NCI-H748 treated with DMSO at 0.1 percent for 48 hours (cell line): ENCODE data around the gene ARL13A.
"Not testable (repeated sequence)": the region's sequence is repeated elsewhere in the genome, so short reads cannot be mapped to it uniquely, and the experiment has no call there.

Source experiments
- DNase-seq: peaks from one replicate; lab custom pipeline; 2025; lab: John Stamatoyannopoulos, UW

ARL13A gene

GRCh38 chrX:100969408-100969807, at the start of gene ARL13A:
ARL13A (plus strand) TSS chrX:100969708; CDS start chrX:100973690, 3,982 bp downstream.
- DNase-seq, result no peak

- DNase-seq, result no peak
Measured at GRCh38 chrX:100924375-100924774, 45.1 kb upstream of the ARL13A start.

GRCh38 chrX:100926453-100926852, 43.1 kb upstream of the ARL13A start:
- DNase-seq, result no peak

DNA sequence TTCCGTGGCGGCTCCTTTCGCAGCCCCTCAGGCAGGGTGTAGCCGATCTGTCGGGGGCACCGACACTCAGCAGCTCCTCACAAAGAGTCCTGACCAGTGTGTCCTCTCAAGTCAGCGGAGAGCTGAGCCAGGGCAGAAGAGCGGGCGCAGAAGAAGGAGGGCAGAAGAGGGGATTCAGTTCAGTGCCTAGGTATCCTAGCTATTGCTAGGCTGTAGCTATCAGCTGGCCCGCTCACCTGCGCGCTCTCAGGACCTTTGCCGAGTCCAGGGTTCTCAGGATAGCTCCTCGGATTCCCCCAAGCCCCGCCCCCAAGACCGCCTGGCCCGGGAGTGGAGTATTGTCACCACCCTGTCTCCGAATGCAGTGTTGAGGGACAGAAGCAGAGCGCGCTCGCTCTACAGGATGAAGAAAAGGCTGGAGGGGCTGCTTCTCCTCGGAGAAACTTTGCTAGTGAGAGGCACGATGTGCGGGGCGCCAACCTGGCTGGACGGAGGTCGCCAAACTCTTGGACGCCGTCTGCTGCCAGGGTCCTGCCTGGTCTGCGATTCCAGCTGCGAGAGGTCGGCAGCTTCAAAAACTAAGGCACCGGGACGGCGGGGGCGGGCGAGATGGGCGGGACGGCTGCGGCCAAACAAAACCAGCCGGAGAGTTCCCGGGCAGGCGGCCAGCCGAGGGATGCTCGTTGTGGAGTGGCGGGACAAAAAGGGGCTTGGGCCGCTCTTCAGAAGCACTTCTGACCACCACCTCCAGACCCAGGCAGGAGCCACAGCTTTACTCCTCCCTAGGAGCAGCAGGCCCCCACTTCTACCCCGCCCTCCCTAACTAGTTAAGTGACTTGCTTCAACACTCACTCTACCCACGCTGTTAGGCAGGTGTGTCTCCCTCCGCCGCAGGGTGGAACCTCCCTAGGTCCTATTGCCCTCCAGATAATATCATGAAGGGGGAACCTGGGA, 40.6 kb upstream of the ARL13A start, which contains the start of gene XKRX:
Gene XKRX, minus strand, starts transcription at position 258 of the 954 bp plus-strand sequence. CDS start 613 bp downstream, outside the sequence.
- peak; percentile 11 for DNase-seq

DNA sequence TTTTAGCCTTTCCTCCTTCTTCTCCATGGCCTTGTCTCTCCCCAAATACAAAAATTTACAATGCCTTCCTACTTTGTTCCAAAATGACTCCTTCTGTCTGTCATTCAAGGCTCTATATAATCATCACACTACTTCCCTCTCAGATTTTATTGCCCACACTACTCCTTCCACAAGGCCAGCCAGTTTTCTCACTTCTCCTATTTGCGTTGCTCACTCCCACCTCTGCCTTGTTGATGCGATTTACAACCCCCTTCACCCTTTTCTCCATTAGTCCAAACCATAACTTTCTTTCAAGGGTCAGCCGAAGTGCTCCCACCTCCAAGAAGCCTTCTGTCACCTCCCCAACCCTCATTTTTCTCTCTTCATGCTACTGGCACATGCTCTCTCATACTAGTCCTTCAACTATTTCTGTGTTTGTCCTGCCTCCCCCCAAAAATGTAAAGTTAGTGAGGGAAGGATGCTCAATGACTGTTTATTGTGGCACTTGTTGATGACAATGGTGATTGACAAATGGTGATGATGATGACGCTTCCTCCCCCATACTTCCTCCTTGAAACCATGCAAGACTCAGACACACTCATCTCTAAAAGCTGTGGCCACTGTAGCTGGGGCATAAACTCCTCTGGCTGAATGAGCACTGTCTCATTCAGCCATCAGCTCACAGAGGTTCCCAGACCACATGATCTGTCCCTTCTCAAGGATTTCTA, 38.1 kb upstream of the ARL13A start:
- DNase-seq, result no peak

DNA sequence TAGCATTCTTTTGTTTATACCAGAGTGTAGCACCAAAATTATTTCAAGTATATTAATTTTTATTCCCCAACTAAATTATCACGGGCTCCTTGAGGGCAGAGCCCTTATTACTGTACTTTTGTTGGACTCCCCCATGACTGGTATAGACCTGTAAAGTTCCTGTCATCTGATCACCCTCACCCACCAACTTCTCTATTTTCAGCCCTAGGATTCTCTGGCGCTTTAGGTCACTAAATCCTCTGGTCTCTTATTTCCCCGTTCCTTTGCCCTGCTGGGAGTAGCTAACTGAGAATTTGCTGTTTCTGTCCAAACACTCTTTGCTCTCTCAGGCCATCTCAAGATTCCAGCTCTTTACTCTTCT, 37.6 kb upstream of the ARL13A start:
- no peak for DNase-seq

DNA sequence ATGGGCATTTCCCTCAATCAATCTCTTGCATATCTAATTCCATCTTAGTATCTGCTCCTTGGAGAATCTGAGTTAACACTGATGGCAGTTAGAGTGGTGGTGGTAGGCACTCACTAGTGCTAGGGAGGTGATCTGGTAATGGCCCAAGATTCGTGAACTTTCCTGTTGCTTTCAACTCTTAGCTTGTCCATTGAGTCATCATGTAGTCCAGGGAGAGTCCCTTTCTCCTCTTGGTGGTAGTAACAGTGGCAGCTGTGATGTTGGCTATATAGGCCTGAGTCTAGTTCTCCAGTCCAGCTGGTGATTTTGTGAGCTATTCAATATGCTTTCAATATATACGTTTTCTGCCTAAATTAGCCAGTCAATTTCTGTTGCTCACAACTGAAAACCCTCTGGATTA, 33.7 kb upstream of the ARL13A start:
- no peak for DNase-seq

GRCh38 chrX:100939333-100939732, 30.2 kb upstream of the ARL13A start:
- DNase-seq, result no peak

DNA sequence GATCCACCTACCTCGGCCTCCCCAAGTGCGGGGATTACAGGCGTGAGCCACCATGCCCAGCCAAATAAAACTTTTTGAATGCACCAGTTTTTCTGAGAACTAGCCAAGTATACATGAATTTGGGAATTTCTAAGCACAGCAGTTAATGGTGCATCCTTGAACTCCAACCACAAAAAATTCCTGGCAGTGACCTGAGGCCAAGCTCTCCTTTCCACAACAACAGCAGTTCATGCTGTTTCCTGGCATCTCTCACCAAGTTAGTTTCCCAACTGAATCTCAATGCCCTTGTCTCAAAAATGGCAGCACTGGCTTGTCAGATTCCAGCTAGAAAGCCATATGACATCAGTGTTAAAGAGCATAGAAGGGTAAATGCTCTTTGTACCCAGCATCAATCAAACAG, 24.9 kb upstream of the ARL13A start:
- no peak for DNase-seq

DNA sequence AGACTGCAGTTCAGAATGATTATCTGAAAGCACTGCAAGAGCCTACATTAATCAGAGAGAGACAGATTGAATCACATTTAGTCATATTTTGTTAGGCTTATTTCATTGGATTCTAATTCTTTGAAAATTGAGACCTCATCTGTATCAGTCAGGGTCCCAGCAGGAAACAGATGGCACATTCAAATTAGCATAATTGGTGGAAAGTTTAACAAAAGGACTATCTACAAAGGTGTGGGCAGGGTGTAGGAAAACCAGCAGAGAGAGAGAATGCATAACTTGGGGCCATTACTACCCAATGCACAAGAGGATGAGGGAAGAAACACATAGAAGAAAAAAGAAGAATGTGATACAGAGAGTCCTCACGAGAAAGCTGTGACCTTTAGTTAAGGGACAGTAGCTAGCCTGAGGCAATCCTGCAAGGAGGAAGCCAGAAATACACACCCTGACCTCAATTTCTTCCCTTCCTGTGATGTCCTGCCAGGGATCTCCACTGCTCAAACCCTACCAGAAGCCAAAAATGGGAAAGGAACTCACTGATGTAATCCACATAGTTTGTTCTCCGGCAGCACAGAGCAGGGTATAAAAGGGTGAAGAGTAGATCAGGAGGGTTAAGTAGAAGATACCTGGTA, 23.1 kb upstream of the ARL13A start:
- DNase-seq, result no peak

DNA sequence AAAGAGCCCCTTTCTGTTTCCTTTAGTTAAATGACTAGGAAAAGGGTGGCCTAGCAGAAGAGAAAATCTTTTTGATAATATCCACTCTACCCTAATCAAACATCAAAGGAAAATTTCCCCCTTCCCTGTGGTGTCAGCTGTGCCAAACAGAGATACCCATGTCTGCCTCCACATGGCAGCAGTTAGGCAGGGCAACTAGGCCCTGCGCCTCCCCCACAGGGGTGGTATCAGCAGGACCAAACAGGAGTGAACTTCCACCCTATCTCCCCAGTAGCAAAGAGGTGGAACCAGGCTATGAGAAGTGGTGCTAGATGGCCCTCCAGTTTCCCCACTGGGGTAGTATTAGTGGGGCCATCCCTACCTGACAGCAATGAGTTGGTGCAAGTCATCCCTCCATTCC, 21.0 kb upstream of the ARL13A start:
- no peak for DNase-seq

GRCh38 chrX:100962811-100963210, 6.7 kb upstream of the ARL13A start:
- DNase-seq, result no peak

DNA sequence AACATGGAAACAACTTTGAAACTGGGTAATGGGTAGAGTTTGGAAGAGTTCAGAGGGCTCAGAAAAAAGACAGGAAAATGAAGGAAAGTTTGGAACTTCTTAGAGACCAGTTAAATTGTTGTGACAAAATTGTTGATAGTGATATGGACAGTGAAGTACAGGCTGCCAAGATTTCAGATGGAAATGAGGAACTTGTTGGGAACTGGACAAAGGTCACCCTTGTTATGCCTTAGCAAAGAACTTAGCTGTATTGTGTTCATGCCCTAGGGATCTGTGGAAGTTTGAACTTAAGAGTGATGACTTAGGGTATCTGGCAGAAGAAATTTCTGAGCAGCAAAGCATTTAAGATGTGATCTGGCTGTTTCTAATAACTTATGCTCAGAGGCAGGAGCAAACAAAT, 5.1 kb upstream of the ARL13A start:
- DNase-seq, result no peak

GRCh38 chrX:100969936-100970335, 428 bp downstream of the ARL13A start:
- no peak for DNase-seq

DNA sequence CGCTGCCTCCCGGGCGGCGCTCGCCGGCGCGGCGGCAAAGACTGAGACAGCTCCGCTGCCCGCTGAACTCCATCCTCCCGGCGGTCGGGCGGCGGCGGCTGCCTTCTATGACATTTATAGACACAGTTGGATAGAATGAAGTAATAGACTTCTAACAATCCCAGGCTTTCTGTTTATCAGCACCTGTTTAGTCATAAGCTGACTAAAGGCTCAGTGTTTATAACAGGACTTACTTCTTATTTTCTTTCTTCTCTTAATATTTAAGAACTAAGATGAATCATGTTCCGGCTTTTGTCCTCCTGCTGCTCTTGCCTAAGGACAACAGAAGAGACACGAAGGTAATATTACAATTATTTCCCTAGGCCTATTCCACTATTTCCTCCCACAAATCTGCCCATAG, 3.9 kb downstream of the ARL13A start:
- no peak for DNase-seq

DNA sequence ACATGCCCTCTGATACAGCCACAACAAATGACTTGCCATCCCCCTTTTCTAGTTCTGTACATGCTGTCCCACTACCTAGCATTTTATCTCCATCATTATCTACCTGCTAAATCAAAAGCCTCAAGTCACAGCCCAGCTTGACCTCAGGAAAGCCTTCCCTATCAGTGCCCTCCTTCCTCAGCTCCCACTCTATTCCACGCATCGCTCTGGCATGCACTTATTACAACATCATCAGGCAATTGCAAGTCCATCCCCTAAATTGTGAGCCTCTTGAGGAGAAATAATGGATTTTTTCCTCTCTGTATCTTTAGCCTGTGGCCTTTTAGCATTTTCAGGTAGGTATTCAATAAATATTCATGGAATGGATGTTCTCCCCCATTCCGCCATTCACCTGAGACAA, 5.7 kb downstream of the ARL13A start:
- DNase-seq, result no peak

GRCh38 chrX:100976211-100976610, 6.7 kb downstream of the ARL13A start:
- no peak for DNase-seq

DNA sequence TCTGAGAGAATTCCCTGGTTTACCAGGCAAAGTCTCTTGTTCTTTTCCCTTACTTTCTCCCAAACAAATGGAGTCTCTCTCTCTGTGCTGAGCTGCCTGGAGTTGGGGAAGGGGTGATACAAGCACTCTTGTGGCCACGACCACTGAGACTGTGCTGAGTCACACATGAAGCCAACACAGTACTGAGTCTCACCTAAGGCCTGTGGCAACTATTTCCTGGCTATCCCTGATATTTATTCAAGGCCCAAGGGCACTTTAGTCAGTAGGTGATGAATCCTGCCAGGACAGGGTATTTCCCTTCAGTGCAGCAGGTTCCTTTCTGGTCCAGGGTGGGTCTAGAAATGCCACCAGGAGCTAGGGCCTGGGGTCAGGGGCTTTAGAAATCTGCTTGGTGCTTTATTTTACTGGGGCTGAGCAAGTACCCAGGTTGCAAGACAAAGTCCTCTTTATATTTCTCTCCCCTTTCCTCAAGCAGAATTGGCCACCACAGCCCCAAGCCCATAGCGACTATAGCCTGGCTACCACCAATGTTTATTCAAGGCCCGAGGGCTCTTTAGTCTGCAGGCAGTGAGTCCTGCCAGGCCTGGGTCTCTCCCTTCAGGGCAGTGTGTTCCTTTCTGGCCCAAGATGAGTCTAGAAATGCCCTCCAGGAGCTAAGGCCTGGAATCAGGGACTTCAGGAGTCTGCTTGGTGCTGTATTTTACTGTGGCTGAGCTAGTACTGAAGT, 10.5 kb downstream of the ARL13A start:
- DNase-seq, result no peak

DNA sequence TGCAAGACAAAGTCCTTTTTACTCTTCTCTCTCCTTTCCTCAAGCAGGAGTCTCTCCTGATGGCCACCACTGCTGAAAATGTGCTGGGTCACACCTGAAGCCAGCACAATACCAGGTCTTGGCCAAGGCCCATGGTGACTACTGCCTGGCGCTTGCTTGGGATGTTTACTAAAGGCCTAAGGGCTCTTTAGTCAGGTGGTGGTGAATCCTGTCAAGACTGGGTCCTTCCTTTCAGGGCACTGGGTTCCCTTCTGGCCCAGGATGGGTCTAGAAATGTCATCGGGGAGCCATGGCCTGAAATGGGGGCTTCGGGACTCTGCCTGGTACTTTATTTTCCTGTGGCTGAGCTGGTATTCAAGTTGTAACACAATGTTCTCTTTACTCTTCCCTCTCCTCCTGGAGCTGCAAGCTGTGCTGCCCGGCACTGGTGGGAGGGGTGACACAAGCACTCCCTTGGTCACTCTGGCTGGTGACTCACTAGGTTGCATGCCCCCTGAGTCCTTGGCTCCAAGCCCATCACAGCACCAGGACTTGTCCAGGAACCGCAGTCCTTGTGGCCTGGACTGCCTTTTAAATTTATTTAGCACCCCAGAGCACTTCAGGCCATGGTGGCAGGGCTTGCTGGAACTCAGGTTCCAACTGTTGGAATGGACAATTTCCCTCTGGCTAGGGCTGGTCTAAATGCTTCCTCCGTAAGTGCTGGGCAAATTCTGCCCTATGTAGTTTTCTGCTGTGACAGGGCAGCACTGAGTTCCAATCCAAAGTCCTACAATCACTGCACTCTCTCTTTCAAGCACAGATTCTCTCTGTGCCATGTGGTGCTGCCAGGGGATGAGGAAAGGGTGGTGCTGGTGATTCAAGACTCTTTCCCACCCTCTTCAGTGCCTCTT, 11.3 kb downstream of the ARL13A start:
- no peak for DNase-seq

- DNase-seq, result not testable (repeated sequence)
Measured at GRCh38 chrX:100981498-100981845, 12.0 kb downstream of the ARL13A start.

DNA sequence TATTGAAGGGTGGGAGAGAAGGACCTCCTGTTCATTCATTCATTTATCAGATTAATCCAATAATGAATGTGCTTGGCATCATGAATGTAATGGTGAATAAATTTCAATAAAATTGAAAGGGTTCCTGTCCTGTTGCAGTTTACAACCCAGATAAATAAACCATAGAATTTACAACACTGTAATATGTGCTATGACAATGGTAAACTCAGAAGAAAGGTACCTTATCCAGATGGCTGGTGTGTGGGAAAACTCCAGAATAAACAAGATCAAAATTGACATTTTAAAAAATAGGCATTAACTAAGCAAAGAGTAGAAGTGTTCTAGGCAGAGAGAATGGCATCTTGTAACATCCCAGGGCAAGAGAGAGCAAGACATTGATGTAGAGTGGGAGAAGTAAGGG, 15.3 kb downstream of the ARL13A start:
- DNase-seq, result no peak
